Pons (tissue), 1 donor: ENCODE data around the gene SORT1.
"Not testable (repeated sequence)": the region's sequence is repeated elsewhere in the genome, so short reads cannot be mapped to it uniquely, and the experiment has no call there.

Experiments
- DNase-seq: peaks from one replicate; pipeline ENCODE4 v3.0.0-alpha.2; 2016; ENCODE audit warnings: low spot score

Gene SORT1

DNA sequence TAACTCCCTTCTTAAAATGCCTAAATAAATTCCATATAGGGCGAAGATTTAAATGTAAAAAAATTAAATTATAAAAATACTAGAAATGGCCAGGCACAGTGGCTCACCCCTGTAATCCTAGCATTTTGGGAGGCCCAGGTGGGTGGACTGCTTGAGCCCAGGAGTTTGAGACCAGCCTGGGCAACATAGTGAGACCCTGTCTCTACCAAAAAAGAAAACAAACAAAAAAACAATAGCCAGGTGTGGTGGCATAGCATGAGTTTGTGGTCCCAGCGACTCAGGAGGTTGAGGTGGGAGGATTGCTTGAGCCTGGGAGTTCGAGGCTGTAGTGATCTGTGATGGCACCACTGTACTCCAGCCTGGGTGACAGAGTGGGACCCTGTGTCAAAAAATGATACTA, 17.8 kb downstream of the SORT1 start:
- DNase-seq = no peak

DNA sequence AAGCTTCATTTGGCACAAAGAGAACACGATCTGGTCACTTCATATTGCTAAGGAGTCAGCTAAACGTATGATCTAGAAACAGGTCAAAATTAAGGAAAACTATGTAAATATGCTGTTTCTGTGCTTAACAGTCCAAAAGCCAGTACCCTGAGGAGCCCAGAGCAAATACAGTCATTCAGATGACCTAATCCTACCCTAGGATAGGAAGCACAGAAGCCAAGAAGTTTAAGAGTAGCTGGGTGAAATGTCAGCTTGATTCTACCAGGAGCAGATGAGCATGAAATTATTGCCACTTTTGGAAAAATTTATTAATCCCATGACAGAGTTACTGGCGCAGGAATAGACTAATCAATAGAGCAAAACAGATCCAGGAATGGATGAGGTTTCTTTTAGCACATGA, 18.3 kb downstream of the SORT1 start:
- DNase-seq = no peak

DNA sequence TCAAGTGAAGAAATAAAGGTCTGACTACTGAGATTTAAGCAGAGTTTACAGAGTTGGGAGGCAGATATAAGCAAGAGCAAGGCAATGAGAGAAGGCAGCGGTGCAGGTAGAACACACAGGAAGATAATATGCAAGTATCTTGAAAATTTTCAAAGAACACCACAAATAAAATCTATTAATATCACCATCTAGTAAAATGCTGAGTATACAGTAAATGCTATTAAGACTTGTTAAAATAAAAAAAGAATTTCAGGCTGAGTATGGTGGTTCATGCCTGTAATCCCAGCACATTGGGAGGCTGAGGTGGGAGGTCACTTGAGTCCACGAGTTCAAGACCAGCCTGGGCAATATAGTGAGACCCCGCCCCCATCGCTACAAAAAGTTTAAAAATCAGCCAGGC, 20.0 kb downstream of the SORT1 start:
- no peak for DNase-seq

DNA sequence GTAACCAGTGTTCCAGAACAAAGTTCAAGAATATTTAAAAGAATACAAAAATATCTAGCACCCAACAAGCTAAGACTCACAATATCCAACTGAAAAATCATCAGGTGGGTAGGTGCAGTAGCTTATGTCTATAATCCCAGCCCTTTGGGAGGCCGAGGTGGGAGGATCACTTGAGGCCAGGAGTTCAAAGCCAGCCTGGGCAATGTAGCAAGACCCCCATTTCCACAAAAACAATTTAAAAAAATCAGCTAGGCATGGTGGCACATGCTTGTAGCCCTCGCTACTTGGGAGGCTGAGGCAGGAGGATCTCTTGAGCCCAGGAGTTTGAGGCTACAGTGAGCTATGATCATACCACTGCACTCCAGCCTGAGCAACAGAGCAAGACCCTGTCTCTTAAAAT, 24.0 kb downstream of the SORT1 start:
- not testable (repeated sequence) for DNase-seq

DNA sequence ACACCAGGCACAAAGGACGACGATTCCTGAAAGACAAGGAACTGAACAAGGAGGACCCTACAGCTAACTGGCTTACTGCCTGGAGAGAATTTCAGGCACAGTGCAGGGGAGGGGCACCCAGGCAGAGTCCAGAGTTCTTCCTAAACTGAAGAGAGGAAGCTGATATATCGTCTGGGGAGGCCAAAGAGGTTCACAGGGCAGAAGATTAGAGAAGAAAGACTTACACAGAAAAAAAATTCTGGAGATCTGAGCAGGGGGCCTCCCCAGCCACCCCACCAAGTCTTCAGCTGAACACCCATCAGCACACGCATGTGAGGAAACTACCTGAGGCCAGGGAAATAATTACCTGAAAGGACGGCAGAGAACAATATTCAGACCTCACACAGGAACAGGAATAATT, 24.6 kb downstream of the SORT1 start:
- DNase-seq = no peak

DNA sequence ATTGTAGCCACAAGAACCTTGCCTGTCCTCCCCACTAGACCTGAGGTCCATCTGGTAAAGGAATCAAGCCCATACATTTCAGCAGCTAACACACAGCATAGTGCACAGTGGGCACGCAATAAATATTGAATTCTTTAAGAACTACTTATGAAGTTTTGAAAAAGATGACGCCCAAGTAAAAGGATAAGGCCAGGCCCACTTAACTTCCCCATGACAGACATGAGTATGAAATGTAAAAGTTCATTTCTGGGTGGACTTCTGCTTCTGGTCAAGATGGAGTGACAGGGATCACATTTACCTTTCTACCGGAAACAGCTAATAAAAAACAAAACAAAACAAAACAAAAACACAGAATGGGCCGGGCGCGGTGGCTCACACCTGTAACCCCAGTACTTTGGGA, 25.4 kb downstream of the SORT1 start:
- no peak for DNase-seq

DNA sequence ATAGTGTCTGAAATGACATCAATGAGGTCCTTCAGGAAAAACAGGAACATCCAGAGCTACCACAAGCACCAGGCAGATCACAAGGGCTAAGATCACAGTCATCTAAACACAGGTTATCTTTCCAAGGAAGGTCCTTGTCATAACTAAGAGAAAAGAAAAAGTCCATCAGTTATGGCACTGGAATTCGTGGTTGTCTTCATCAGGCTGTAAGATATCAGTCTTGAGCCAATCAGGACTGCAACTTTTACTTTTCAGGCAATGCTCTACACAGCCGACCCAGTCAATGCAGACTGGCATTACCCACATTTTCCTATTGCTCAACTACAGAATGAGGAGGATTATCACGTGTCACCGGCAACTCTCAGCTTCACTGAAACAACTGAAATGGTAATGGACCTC, 26.4 kb downstream of the SORT1 start:
- DNase-seq = peak; percentile 75

DNA sequence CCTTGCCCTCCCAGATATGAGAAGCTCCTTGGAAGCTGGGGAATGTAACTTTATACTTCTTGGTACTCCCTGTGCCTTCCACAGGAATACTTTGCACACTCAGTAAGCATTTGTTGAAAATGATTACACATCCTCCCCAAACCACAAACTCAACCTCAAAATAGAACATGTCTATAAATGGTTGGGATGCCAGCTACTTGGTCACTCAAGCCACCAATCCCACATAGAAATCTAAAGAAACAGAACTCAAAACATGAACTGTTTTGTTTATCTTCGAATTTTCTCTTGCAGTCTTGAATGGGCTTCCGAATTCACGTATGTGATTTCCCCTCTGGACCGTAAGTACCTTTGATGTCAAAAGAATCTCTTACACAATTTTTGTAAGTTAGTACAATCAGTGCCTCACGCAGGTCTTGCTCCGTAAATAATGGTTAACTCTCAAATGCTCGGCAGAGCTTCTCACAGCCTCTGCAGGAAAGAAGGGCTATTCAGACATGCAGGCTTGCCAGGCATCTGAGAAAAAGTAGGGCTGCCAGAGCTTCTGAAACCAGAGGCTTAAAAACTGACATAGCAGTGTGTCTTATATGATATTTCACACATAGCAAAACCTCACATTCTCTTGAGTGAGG, 26.9 kb downstream of the SORT1 start:
- peak; percentile 67 for DNase-seq

DNA sequence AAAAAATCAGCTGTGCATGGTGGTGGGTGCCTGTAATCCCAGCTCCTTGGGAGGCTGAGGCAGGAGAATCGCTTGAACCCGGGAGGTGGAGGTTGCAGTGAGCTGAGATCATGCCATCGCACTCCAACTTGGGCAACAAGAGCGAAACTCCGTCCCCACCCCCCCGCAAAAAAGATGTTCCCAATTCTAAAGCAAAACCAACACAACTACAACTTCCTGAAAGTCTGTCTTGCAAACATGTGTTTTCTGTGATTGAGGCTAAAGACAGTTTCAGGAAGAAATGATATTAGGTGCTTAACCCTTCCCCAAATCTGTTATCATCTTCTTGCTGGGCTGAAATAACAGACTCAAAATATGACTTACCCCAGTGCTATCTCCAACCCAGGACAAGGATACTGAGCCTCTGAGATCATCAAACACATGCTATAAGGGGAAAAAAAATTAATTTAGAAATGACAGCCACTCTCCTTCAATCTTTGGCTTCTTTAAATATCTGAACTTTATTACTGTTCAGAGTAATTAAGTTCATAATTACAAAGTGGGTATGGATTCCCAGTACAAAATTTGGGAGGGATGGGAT, 28.5 kb downstream of the SORT1 start:
- no peak for DNase-seq

DNA sequence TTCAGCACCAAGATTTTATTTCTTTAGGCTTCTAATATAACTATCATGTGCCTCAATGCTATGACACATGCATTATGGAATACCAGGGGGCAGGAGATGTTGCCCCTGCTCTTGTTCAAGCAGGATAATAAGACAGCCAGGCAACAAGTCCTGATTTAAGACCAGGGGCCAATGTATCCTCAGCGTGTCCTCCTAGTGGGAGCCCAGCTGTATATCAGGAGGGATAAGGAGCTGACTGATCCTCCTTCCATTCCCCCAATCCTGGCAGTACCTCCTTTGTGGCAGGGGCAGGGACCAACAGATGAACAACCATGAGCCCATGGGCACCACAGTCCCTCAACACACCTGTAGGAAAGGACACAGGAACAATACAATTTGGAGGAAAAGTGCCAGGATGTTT, 29.3 kb downstream of the SORT1 start:
- no peak for DNase-seq

DNA sequence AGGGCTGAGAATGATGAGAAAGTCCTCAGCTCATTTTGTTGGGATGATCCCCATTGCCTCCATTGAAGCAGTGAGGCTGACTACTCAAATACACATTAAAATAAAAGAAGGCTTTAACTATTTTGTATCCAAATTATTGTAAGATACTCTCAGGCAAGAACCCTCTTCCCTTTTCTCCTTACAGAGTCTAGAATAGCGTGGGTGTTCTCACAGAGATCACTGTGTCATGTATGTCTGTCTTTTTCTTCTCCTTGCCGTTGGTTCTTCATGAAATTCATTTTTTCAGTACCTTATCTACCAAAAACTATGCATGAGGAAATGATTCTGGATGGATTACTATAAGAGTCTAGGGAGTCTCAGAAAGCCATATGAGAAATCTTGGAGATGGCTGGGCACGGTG, 30.1 kb downstream of the SORT1 start:
- no peak for DNase-seq

DNA sequence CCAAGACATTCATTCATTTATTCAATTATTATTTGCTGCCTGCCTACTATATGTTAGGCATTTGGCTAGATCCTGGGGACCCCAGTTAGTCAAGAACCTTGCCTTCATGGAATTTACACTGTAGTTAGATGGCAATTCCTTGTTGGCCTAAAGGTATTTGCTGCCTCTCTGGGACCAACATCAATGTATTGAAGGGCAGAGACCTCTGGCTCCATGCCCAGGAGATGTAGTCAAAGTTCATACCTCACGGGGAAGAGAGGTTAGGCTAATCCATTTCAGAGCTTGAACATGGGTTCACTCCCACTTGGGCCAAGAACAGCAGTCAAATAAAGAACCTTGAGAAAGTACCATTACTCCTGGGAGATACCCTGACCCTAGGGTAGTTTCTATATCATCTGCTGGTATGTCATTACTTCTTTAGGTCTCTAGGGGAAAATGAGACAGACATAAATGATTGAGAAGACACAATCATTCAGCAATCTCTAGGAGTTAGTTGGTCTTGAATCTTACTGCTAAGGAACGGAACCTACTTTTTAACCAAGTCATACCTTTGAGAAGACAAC, 32.0 kb downstream of the SORT1 start:
- DNase-seq = no peak

DNA sequence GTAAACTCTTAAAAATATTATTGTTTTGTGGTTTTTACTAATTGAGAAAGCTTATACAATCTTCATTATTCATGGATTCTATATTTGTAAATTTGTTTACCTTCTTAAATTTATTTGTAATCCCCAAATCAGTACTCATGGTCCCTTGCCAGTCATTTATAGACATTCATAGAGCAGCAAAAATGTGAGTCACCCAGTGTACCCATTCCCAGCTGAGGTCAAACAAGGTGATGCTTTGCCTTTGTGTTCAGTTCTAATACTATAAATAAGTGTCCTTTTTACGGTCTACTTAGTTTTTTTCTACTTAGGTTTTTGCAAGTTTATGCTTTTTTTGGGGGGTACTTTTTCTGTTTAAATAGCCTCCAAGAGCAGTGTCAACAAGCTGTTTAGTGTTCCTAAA, 36.1 kb downstream of the SORT1 start:
- DNase-seq = no peak

DNA sequence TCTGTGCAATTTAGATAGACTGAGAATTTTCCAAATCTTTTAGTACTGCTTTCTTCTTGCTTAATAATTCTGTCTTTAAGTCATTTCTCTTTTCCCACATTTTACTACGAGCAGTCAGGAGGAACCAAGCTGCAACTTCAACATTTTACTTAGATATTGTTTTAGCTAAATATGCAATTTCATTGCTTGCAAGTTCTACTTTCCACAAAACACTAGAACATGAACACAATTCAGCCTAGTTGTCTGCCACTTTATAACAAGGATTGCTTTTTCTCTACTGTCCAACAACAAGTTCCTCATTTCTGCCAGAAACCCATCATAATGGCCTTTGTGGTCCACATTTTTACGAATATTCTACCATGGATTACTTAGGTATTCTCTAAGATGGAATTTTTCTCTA, 36.6 kb downstream of the SORT1 start:
- peak; percentile 60 for DNase-seq

DNA sequence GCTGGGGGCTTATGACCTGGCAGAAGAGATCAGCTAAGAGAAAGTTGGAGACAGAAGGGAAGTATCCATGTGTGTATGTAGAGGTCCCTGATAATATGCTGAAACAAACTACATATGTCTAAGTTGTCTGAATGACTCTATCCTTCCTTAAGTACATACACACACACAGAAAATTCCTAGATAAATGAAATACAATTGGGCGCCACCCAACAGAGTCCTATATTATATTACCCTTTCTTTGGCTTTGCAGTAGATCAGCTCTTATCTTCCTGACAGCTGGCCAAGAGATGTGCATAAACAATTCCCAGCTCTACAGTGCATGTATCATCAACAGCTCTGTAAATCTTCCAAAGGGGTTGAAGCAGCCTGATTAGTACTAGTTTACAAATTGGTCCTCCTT, 40.1 kb downstream of the SORT1 start:
- DNase-seq = no peak

DNA sequence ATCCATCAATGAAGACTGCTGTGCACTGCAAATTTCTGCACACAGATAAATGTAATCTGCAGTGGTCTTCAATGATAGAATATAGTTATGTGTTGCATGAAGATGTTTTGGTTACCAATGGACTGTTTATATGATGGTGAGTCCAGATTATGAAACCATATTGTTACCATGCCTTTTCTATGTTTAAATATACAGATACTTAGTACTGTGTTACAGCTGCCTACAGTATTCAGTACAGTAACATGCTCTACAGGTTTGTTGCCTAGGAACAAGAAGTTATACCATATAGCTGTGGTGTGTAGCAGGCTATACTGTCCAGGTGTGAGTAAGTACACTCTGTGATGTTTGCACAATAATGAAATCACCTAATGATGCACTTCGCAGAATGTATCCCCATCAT, 40.8 kb downstream of the SORT1 start:
- DNase-seq = no peak

DNA sequence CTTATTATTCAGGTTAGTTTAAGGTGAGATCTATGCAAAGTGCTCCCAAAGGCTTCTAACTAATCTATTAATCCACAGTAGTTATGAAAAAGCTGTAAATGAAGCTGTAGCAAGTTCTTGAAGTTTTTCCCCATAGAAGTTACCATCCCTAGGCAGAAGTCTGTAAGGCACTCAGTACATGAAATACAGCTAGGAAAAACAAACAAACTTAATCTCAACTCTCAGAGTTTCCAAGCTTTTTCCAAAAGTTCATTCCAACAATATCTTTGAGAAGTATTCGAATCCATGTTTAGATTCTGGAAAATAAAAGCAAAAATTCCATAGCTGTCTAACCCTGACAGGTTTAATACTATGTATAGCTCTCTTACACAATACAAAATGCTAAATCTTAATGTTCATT, 41.2 kb downstream of the SORT1 start:
- no peak for DNase-seq

DNA sequence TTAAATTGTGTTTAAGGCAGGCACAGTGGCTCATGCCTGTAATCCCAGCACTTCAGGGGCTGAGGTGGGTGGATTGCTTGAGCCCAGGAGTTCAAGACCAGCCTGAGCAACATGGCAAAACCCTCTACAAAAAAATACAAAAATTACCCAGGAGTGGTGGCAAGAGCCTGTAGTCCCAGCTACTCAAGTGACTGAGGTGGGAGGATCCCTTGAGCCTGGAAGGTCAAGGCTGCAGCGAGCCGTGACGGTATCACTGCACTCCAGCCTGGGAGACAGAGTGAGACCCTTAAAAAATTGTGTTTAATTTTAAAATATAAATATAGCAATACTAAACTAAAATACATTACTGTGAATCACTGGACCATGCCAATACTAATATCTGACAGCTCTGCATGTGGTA, 42.8 kb downstream of the SORT1 start:
- DNase-seq = no peak

DNA sequence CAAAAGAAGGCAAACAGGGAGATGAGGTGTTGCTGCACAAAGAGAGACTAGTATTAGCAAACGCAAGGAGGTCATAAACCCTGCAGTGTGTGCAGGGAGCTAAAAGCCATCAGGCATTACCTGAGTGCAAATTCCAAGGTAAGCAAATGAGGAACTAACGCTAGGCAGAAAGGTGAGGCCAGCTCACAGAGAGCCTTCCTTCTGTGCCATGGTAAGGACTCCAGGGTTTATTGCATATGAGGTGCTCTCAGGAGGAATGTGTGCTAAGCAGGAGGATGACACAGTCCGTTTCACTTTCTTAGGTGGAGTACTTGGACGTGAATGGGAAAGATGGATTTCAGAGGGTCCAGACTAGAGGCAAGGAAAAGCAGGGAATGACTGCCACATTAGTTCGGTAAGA, 46.3 kb downstream of the SORT1 start:
- no peak for DNase-seq

DNA sequence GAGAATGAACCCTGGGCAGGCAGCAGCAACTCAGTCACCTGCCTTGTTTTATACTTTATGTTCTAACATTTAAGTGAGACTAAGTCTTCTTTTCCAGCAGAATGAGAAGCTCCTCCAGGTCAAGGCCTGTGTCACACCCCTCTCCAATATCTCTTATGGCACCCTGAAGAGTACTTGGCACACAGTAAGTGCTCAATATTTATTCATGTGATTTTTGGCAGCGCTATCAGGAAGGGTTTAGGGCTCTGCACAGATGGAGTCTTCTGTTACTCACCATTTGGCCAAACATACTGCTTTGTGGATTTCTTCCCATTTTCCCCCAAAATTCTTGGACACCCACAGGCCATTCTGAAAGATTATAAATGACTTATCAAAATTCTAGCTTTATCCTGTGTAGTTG, 47.1 kb downstream of the SORT1 start:
- DNase-seq = no peak

DNA sequence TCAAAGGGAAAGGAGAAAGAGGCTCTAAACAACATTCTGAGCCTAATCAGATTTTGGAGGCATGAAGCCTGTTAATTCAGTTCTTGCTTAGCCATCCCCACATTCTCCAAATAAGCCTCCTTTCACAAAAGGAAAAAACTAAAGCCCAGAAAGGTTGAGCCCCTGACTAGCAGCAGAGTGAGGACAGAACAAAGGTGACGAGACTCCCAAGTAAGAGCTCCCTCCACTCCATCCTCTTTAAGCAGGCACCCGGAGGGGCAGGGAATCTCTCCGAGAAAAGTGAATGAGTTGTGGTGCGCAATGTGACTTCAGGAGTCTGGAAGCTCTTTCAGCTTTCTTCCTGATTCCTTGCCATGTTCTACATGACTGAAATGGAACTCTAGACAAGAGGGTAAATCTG, 47.5 kb downstream of the SORT1 start:
- no peak for DNase-seq

DNA sequence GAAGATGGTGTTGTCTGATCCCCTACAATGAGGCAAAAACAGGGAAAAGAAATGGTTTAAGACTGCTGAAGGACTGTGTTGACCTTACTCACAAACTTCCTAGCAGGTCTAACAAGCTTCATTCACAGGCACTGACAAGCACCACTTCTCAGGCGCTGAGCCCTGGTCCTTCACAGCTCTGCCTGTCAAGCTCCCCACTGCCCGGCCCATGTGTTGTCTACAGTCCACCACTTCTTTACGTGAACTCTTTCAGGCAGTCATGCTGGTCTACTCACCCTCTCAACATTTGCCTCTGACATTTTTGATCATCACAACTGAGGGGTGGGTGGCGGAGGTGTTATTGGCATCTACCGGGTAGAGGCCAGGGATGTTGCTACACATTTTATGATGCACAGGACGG, 50.2 kb downstream of the SORT1 start:
- no peak for DNase-seq

DNA sequence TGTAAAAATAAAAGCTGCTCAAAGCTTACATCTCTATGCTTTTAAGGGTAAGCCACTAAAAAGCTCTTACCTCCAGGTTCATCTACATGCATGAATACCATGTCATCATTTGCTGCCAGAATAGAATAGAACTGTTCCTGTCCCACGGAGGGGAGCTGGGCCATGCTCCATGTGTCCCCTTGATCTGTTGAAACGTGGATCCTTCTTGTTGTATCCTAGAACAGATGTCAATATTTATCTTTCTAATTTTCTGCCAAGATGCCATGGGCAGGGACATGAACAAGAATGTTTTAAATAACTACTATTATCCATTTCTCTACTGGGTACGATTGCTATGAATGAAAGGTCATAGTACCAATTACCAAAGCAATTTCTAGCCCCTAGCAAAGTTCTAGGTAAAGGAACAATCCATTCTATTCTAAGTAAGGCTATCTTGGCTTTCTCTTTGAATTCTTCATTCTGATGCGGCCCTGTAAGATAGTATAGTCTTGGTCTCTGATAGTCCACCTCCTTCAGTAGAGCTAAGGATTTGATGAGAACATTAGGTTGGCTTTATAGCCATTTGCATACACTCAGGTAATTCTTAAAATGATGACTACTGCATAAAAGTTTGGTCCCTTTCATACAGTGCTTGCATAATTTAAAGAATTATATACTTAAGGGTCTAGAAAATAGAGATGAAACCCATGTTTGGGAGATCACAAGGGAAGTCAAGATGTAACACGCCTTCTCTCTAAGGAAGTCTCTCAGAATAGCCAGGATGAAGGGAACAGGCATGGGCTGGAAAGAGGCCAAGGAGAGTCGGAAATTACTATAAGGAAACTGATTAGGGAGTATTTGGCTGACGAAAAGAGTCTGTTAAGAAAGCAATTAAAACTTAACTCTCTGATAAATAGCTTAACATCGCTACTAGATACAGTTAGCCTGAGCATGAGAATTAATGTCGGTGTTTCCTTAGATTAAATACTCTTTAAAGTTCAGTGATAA, 55.5 kb downstream of the SORT1 start:
- no peak for DNase-seq
